ENCODE data around the gene HACD1.

DNA sequence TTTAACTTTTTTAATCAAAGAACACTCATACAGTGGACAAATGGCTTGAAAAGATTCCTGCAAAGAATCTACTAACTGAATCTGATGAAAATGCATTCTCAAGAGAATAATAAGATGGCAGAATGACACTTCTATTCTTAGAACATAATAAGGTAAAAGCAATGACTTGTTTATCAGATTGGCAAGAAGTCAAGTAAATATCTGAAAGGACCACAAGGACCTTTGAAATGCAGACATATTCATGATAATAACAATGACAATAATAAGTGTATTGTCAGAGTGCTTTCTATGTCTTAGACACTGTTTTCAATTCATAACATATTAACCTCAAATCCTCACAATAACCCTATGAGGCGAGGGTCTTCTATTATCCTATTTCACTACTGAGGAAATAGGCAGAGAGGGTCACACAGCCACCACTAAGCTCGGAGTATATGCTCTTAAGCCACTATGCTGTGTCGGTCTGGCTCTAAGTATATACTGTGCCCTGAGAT lies 10.6 kb downstream of the HACD1 start:
- TF ChIP-seq, protein P1, sequence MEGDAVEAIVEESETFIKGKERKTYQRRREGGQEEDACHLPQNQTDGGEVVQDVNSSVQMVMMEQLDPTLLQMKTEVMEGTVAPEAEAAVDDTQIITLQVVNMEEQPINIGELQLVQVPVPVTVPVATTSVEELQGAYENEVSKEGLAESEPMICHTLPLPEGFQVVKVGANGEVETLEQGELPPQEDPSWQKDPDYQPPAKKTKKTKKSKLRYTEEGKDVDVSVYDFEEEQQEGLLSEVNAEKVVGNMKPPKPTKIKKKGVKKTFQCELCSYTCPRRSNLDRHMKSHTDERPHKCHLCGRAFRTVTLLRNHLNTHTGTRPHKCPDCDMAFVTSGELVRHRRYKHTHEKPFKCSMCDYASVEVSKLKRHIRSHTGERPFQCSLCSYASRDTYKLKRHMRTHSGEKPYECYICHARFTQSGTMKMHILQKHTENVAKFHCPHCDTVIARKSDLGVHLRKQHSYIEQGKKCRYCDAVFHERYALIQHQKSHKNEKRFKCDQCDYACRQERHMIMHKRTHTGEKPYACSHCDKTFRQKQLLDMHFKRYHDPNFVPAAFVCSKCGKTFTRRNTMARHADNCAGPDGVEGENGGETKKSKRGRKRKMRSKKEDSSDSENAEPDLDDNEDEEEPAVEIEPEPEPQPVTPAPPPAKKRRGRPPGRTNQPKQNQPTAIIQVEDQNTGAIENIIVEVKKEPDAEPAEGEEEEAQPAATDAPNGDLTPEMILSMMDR (IDR thresholded peaks at IDR 0.05) = no peak
- no peak for TF ChIP-seq POLR2A (IDR thresholded peaks at IDR 0.05)

All from heart left ventricle (tissue), 13 donors.